ENCODE measurements around the gene TIE1. TPM values are rescaled to one million over a fixed set of nuclear protein-coding genes. Genes with fewer than 3 reads are reported as not detected.
A peak's percentile ranks its signal among the peaks of the same experiment; 100 is the strongest.

TIE1 gene
- total and polyA plus RNA-seq, 12 donors: 5.0 to 49.8 (median 27.0) TPM

- no peaks in the 10 kb centered on the region for H3K4me1 ChIP-seq (replicated peaks in 1 of 2)
- no peaks in the 10 kb centered on the region for H3K36me3 ChIP-seq (replicated peaks in 1 of 2)
- no peaks in the 10 kb centered on the region for H3K9me3 ChIP-seq (replicated peaks in 1 of 3)
- intact Hi-C loops (cut with DNase I): no loop called here
- H3K27me3 ChIP-seq: no peaks in the 10 kb centered on the region
- TF ChIP-seq, protein P1, sequence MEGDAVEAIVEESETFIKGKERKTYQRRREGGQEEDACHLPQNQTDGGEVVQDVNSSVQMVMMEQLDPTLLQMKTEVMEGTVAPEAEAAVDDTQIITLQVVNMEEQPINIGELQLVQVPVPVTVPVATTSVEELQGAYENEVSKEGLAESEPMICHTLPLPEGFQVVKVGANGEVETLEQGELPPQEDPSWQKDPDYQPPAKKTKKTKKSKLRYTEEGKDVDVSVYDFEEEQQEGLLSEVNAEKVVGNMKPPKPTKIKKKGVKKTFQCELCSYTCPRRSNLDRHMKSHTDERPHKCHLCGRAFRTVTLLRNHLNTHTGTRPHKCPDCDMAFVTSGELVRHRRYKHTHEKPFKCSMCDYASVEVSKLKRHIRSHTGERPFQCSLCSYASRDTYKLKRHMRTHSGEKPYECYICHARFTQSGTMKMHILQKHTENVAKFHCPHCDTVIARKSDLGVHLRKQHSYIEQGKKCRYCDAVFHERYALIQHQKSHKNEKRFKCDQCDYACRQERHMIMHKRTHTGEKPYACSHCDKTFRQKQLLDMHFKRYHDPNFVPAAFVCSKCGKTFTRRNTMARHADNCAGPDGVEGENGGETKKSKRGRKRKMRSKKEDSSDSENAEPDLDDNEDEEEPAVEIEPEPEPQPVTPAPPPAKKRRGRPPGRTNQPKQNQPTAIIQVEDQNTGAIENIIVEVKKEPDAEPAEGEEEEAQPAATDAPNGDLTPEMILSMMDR (IDR thresholded peaks at IDR 0.05): no peak
- TF ChIP-seq POLR2A (IDR thresholded peaks at IDR 0.05): no peak
- H3K4me3 ChIP-seq: no peak overlapping the region
- H3K27ac ChIP-seq: no peak overlapping the region
- peak in 1 of 7 donors; percentile 3 for DNase-seq
- WGBS, 4 donors: 94 to 97% (median 96%) methylated on average over 6 to 9 of the region's 9 CpGs
Observed at GRCh38 chr1:43311521-43311920, 10.7 kb downstream of the TIE1 start.

DNA sequence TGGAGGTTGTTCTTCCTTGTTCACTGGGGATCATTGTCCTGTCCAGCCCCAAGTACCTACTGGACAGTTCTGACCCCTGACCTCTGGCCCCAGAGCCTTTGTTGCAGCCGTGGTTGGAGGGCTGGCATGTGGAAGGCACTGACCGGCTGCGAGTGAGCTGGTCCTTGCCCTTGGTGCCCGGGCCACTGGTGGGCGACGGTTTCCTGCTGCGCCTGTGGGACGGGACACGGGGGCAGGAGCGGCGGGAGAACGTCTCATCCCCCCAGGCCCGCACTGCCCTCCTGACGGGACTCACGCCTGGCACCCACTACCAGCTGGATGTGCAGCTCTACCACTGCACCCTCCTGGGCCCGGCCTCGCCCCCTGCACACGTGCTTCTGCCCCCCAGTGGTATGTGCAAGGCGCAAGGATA lies 11.4 kb downstream of the TIE1 start:
- no peaks in the 10 kb centered on the region for H3K9me3 ChIP-seq (replicated peaks in 1 of 3)
- intact Hi-C loops (cut with DNase I): no loop called here

GRCh38 chr1:43312663-43313515 lies 12.1 kb downstream of the TIE1 start:
- TF ChIP-seq POLR2A (IDR thresholded peaks at IDR 0.05): no peak
- TF ChIP-seq, protein P1 (IDR thresholded peaks at IDR 0.05): no peak
- Histone ChIP-seq H3K36me3 (replicated peaks in 1 of 2) (no peaks in the 10 kb centered on the region), H3K9me3 (replicated peaks in 1 of 3) (no peaks in the 10 kb centered on the region), H3K27me3 (no peaks in the 10 kb centered on the region), H3K4me1 (replicated peaks in 1 of 2) (no peaks in the 10 kb centered on the region), H3K27ac (no peak overlapping the region), H3K4me3 (no peak overlapping the region)
- intact Hi-C loops (cut with DNase I): no loop called here
- WGBS, 4 donors: 91 to 93% (median 92%) methylated on average over 7 to 24 of the region's 24 CpGs
- DNase-seq: peak in 1 of 7 donors; percentile 13

More for the DNA sequence above, 11.4 kb downstream of the TIE1 start:
- Histone ChIP-seq H3K36me3 (replicated peaks in 1 of 2) (no peaks in the 10 kb centered on the region), H3K4me3 (no peak overlapping the region), H3K27ac (no peak overlapping the region), H3K27me3 (no peaks in the 10 kb centered on the region), H3K4me1 (replicated peaks in 1 of 2) (no peaks in the 10 kb centered on the region)
- TF ChIP-seq, protein P1 (IDR thresholded peaks at IDR 0.05): no peak
- TF ChIP-seq POLR2A (IDR thresholded peaks at IDR 0.05): no peak
- WGBS, 4 donors: 79 to 91% (median 90%) methylated on average over 4 to 19 of the region's 19 CpGs
- peak in 1 of 7 donors; percentile 7 for DNase-seq

DNA sequence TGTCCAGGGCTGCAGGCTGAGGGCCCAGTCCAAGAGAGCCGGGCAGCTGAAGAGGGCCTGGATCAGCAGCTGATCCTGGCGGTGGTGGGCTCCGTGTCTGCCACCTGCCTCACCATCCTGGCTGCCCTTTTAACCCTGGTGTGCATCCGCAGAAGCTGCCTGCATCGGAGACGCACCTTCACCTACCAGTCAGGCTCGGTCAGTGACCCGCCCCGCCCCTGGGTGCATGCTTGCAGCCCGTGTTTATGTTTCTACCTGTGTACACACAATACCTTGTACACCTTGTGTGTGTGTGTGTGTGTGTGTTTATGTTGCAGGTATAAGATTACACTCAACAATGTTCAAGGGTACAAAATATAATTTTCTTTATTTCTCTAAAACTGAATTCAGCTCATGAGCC lies 13.0 kb downstream of the TIE1 start:
- WGBS, 4 donors: 96 to 98% (median 97%) methylated on average over 8 to 10 of the region's 10 CpGs
- intact Hi-C loops (cut with DNase I): no loop called here
- Histone ChIP-seq H3K36me3 (replicated peaks in 1 of 2) (no peaks in the 10 kb centered on the region), H3K4me1 (replicated peaks in 1 of 2) (no peaks in the 10 kb centered on the region), H3K4me3 (no peak overlapping the region), H3K9me3 (replicated peaks in 1 of 3) (no peaks in the 10 kb centered on the region), H3K27ac (no peak overlapping the region), H3K27me3 (no peaks in the 10 kb centered on the region)
- peak in 1 of 7 donors; percentile 1 for DNase-seq
- TF ChIP-seq, protein P1 (IDR thresholded peaks at IDR 0.05): no peak
- no peak for TF ChIP-seq POLR2A (IDR thresholded peaks at IDR 0.05)
